Neuronal stem cell (in vitro differentiated cells): Measurements from ENCODE around the gene SLC7A6.

ENCODE experiments used
- DNase-seq: peaks from one replicate; pipeline ENCODE4 v3.0.0-alpha.2; 2013; ENCODE audit warnings: low spot score
- H2AFZ ChIP-seq: one replicate; pipeline ENCODE4 v1.6.1; 2013; ENCODE audit warnings: mild to moderate bottlenecking, low read length, inconsistent platforms
- H2AK5ac ChIP-seq: 2 replicates; pipeline ENCODE4 v1.6.1; 2013; ENCODE audit warnings: low read depth, mild to moderate bottlenecking, inconsistent platforms, low read length, moderate library complexity, mixed read lengths
- H2BK120ac ChIP-seq: 2 replicates; pipeline ENCODE4 v1.6.1; 2013; ENCODE audit warnings: low read depth, mild to moderate bottlenecking, inconsistent platforms, low read length, moderate library complexity, mixed read lengths
- H2BK12ac ChIP-seq: one replicate; pipeline ENCODE4 v1.6.1; 2013; ENCODE audit warnings: low read length, inconsistent platforms
- H2BK15ac ChIP-seq: 2 replicates; pipeline ENCODE4 v1.6.1; 2013; ENCODE audit warnings: mild to moderate bottlenecking, low read length, inconsistent platforms, mixed read lengths
- H2BK5ac ChIP-seq: one replicate; pipeline ENCODE4 v1.6.1; 2013; ENCODE audit warnings: inconsistent platforms, mild to moderate bottlenecking, low read length, moderate library complexity
- H3K14ac ChIP-seq: one replicate; pipeline ENCODE4 v1.6.1; 2013; ENCODE audit warnings: low read length, inconsistent platforms
- H3K18ac ChIP-seq: 2 replicates; pipeline ENCODE4 v1.6.1; 2013; ENCODE audit warnings: low read length, inconsistent platforms
- H3K23ac ChIP-seq: 2 replicates; pipeline ENCODE4 v1.6.1; 2013; ENCODE audit warnings: low read depth, mild to moderate bottlenecking, mixed read lengths, low read length, inconsistent platforms; ENCODE audit not compliant: poor library complexity
- H3K27ac ChIP-seq: replicated peaks from 3 replicates; pipeline ENCODE4 v1.5.1; 2013; ENCODE audit warnings: low read length, inconsistent platforms
- H3K27me3 ChIP-seq, 3 experiments: 2 replicates each; pipeline ENCODE4 v1.6.1; 2013; ENCODE audit warnings: low read length in 3 of 3, mild to moderate bottlenecking in 2 of 3, inconsistent platforms in 1 of 3, low read depth in 1 of 3, mixed read lengths in 1 of 3, moderate library complexity in 1 of 3; ENCODE audit not compliant: control insufficient read depth in 3 of 3, insufficient read depth in 3 of 3
- H3K36me3 ChIP-seq, 2 donors: replicated peaks in 1 of 2; 2 replicates each; pipeline ENCODE4 v1.6.1; 2013; ENCODE audit warnings: low read length in 2 of 2; ENCODE audit not compliant: control insufficient read depth in 2 of 2, insufficient read depth in 2 of 2
- H3K4ac ChIP-seq: 2 replicates; pipeline ENCODE4 v1.6.1; 2013; ENCODE audit warnings: inconsistent platforms, mild to moderate bottlenecking, low read length, moderate library complexity
- H3K4me1 ChIP-seq, 2 donors: 1 replicate in 1 of 2; 2 replicates in 1 of 2; pipeline ENCODE4 v1.6.1; 2013; ENCODE audit warnings: low read length in 2 of 2, low read depth in 1 of 2; ENCODE audit not compliant: control insufficient read depth in 2 of 2, insufficient read depth in 1 of 2
- H3K4me2 ChIP-seq: one replicate; pipeline ENCODE4 v1.6.1; 2013; ENCODE audit warnings: mild to moderate bottlenecking, low read length, inconsistent platforms; ENCODE audit not compliant: insufficient read depth, poor library complexity, severe bottlenecking
- H3K4me3 ChIP-seq, 2 donors: 2 replicates each; pipeline ENCODE4 v1.5.1; 2013; ENCODE audit warnings: low read length in 2 of 2, mild to moderate bottlenecking in 2 of 2, inconsistent platforms in 1 of 2, moderate library complexity in 1 of 2
- H3K79me1 ChIP-seq: one replicate; pipeline ENCODE4 v1.6.1; 2013; ENCODE audit warnings: low read depth, mild to moderate bottlenecking, inconsistent platforms, low read length, moderate library complexity
- H3K9ac ChIP-seq: one replicate; pipeline ENCODE4 v1.6.1; 2013; ENCODE audit warnings: mild to moderate bottlenecking, low read depth, low read length, inconsistent platforms; ENCODE audit not compliant: poor library complexity
- H3K9me3 ChIP-seq, 2 donors: replicated peaks in 1 of 2; 2 replicates each; pipeline versions ENCODE3 to v1.6.1; 2013; ENCODE audit warnings: low read length in 2 of 2, mild to moderate bottlenecking in 2 of 2, inconsistent platforms in 1 of 2, low read depth in 1 of 2, mixed read lengths in 1 of 2, moderate library complexity in 1 of 2; ENCODE audit not compliant: control insufficient read depth in 2 of 2, insufficient read depth in 1 of 2
- H4K8ac ChIP-seq: one replicate; pipeline ENCODE4 v1.6.1; 2013; ENCODE audit warnings: low read depth, mild to moderate bottlenecking, inconsistent platforms, low read length, moderate library complexity
- H4K91ac ChIP-seq: one replicate; pipeline ENCODE4 v1.6.1; 2013; ENCODE audit warnings: low read length, low read depth, mild to moderate bottlenecking, inconsistent platforms; ENCODE audit not compliant: poor library complexity
- WGBS, 2 donors: extraction: QIAGEN DNeasy Blood & Tissue Kit; methylation state at CpG; one replicate each; pipeline ENCODE4 v1.1.7; 2013; ENCODE audit warnings: missing lambda C conversion rate in 2 of 2, mixed read lengths in 1 of 2; ENCODE audit not compliant: insufficient read length in 2 of 2, insufficient replicate concordance in 1 of 2; ENCODE audit errors: extremely low coverage in 2 of 2; 5-methylcytosine and 5-hydroxymethylcytosine counted together

Gene SLC7A6

DNA sequence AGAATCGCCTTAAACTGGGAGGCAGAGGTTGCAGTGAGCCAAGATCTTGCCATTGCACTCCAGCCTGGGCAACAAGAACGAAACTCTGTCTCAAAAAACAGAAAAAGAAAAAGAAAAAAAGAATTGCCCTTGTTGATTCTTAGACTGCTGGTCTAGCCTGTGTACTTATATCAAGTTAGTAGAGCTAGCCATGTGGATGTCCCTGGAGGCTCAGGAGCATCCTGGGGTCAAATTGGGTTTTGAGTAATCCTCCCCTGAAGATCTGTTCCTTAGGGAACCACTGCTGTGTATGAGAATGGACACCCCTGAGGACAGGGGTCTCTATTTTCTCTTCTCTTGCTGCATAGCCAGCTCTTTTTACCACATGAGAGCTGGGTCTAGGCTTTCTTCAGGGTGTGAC is 24.9 kb downstream of the SLC7A6 start:
- no peaks in the 10 kb centered on the region for H3K27me3 ChIP-seq

DNA sequence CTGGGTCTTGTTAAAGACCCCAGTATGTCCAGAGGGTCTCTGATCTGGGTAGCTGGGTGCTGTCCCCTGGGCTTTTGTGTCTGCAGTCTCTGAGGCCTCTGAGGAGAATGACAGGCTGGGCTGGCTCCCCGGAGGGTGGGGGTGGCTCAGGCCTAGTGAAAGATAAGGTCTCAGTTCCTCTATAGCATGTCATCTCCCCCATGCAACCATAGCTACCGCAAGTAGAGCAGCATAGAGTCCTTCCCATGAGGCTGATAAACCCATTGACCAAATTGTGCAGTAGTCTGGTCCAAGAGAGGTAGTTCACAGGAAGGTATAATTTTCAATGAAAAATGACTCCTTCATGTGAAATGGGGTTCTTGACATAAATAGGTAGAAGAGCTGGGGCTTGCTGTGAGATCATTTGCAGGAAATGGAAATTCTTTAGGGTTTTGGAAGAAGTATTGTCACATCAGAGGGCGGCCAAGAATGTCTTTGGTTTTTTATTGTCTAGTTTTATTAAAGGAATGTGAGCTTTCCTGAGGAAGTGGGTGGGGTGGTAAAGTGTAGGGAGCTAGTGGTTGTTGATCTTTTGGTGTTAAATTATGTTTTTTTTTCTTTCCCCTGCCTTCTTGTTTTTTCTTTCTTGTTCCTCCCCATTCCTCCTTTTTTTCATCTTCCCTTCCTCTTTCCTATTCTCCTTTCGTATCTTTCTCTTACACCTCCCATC is 25.4 kb downstream of the SLC7A6 start:
- Histone ChIP-seq H3K27ac (no peak overlapping the region), H3K4me2 (no peak overlapping the region), H3K27me3 (no peaks in the 10 kb centered on the region), H2AFZ (no peak overlapping the region), H2BK5ac (no peak overlapping the region), H3K23ac (no peak overlapping the region), H4K8ac (no peak overlapping the region), H3K9ac (no peak overlapping the region), H4K91ac (no peak overlapping the region), H2BK120ac (no peak overlapping the region), H3K9me3 (no peaks in the 10 kb centered on the region), H3K4ac (no peak overlapping the region), H2AK5ac (no peak overlapping the region), H2BK15ac (no peak overlapping the region), H3K4me1 (peaks cover 0 to 1% of the 10 kb centered on the region in 2 donors), H3K14ac (no peak overlapping the region), H3K18ac (no peak overlapping the region), H3K36me3 (peaks cover 18 to 68% of the 10 kb centered on the region in 2 donors), H3K4me3 (no peak overlapping the region), H3K79me1 (peaks cover 4% of the 10 kb centered on the region), H2BK12ac (no peak overlapping the region)
- DNase-seq, result no peak
- 100% methylated on average over 1 of the region's 4 CpGs for WGBS, 2 donors

More for the DNA sequence above, 24.9 kb downstream of the SLC7A6 start:
- Histone ChIP-seq H2BK15ac (no peak overlapping the region), H2BK12ac (no peak overlapping the region), H3K4me1 (peaks cover 0 to 1% of the 10 kb centered on the region in 2 donors), H2BK5ac (no peak overlapping the region), H2AK5ac (no peak overlapping the region), H3K14ac (no peak overlapping the region), H3K9me3 (no peaks in the 10 kb centered on the region), H3K27ac (no peak overlapping the region), H2BK120ac (no peak overlapping the region), H3K23ac (no peak overlapping the region), H3K79me1 (peaks cover 4% of the 10 kb centered on the region), H3K9ac (no peak overlapping the region), H4K8ac (no peak overlapping the region), H3K4ac (no peak overlapping the region), H3K36me3 (peaks cover 14 to 62% of the 10 kb centered on the region in 2 donors), H3K18ac (no peak overlapping the region), H4K91ac (no peak overlapping the region), H3K4me2 (no peak overlapping the region), H2AFZ (no peak overlapping the region), H3K4me3 (no peak overlapping the region)
- WGBS, 2 donors, result no CpG with 5 or more reads among the region's 2 CpGs
- no peak for DNase-seq

DNA sequence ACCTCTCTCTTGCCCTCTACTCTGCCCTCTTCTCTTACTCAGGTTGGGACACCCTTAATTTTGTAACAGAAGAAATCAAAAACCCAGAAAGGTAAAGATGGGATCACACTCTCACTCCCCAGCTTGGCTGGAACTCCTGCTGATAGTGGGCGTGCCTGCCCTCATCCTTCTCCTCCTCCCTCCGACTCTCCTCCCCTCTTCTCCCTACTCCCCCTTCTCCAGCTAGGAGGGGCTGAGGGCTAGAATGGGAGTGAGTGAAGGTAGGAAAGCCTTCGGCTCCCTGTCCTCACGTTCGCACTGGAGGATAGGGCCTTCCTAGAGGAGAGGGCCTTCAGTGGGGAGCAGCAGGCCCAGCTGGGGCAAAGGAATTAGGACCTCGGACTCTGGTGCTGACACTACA is 26.1 kb downstream of the SLC7A6 start:
- Histone ChIP-seq H3K79me1 (peaks cover 4% of the 10 kb centered on the region), H3K27ac (no peak overlapping the region), H2BK15ac (no peak overlapping the region), H3K9ac (no peak overlapping the region), H2AFZ (no peak overlapping the region), H3K27me3 (no peaks in the 10 kb centered on the region), H3K4me3 (no peak overlapping the region), H2AK5ac (no peak overlapping the region), H3K18ac (no peak overlapping the region), H3K4me1 (peaks cover 0 to 1% of the 10 kb centered on the region in 2 donors), H2BK12ac (no peak overlapping the region), H3K14ac (no peak overlapping the region), H3K9me3 (no peaks in the 10 kb centered on the region), H4K91ac (no peak overlapping the region), H3K36me3 (peaks cover 18 to 68% of the 10 kb centered on the region in 2 donors), H4K8ac (no peak overlapping the region), H2BK5ac (no peak overlapping the region), H3K4ac (no peak overlapping the region), H3K23ac (peak overlapping the region; percentile 5), H3K4me2 (no peak overlapping the region), H2BK120ac (no peak overlapping the region)
- no CpG with 5 or more reads among the region's 6 CpGs for WGBS, 2 donors
- no peak for DNase-seq

DNA sequence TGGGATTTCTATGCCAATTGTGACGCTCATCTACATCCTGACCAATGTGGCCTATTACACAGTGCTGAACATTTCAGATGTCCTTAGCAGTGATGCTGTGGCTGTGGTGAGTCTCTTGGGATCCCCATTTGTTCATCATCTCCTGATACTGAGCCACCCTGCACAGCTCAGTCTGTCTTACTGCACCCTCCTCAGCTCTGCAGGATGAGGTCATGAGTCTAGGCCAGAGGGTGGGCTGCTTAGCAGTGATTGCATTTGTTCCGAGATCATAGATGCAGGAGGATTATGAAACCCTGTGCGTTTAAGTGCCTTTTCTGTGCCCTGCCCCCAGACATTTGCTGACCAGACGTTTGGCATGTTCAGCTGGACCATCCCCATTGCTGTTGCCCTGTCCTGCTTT is 26.9 kb downstream of the SLC7A6 start:
- Histone ChIP-seq H3K4ac (no peak overlapping the region), H2BK15ac (no peak overlapping the region), H3K27me3 (no peaks in the 10 kb centered on the region), H3K18ac (no peak overlapping the region), H4K8ac (no peak overlapping the region), H3K9ac (no peak overlapping the region), H3K4me1 (peaks cover 0 to 1% of the 10 kb centered on the region in 2 donors), H3K14ac (no peak overlapping the region), H2AFZ (no peak overlapping the region), H3K23ac (no peak overlapping the region), H4K91ac (no peak overlapping the region), H2AK5ac (no peak overlapping the region), H3K79me1 (peaks cover 4% of the 10 kb centered on the region), H2BK5ac (no peak overlapping the region), H3K9me3 (no peaks in the 10 kb centered on the region), H3K27ac (no peak overlapping the region), H2BK12ac (no peak overlapping the region), H3K4me2 (no peak overlapping the region), H2BK120ac (no peak overlapping the region), H3K4me3 (no peak overlapping the region), H3K36me3 (peaks cover 22 to 76% of the 10 kb centered on the region in 2 donors)
- WGBS, 2 donors, result no CpG with 5 or more reads among the region's 4 CpGs
- DNase-seq, result no peak
